Gastrocnemius medialis (tissue), 4 donors: ENCODE data around the gene TSKS.

Experiments used
- CTCF ChIP-seq, 5 experiments: fragments of 450-650 bp in 3 of 5; fragments of 200-600 bp in 2 of 5; sonication (generic) in 2 of 5; IDR thresholded peaks in 4 of 5; conservative IDR thresholded peaks in 1 of 5; 1 replicate in 4 of 5; 2 replicates in 1 of 5; pipeline ENCODE4 v1.5.1; 2016 to 2019; ENCODE audit warnings: antibody characterized with exemption in 5 of 5, mild to moderate bottlenecking in 3 of 5, moderate library complexity in 3 of 5
- POLR2A ChIP-seq, 2 donors: fragments of 450-650 bp; IDR thresholded peaks; one replicate each; pipeline ENCODE4 v1.6.1; 2017; ENCODE audit warnings: antibody characterized with exemption in 2 of 2, mild to moderate bottlenecking in 2 of 2, moderate library complexity in 2 of 2

- TF ChIP-seq CTCF (IDR thresholded peaks at IDR 0.05 in 4 of 5, conservative IDR thresholded peaks at IDR 0.05 in 1 of 5) = no peak
- no peak for TF ChIP-seq POLR2A (IDR thresholded peaks at IDR 0.05)
Observed at GRCh38 chr19:49792829-49793560, 29.9 kb upstream of the TSKS start.
